ENCODE measurements around the gene HNRNPC. TPM values are rescaled to one million over a fixed set of nuclear protein-coding genes. Genes with fewer than 3 reads are reported as not detected.

The HNRNPC gene
- total RNA-seq, 1 experiment from 2014 or later, result 1,062 TPM

GRCh38 chr14:21184254-21184653 is 85.0 kb downstream of the HNRNPC start:
- H3K27me3 Mint-ChIP-seq (ENCODE audit: low read depth), result peaks cover 4% of the 10 kb centered on the region
- no peak overlapping the region for H2BK120ac ChIP-seq (ENCODE audit: low read depth, low read length, poor library complexity, severe bottlenecking)
- no peaks in the 10 kb centered on the region for H3K4me1 ChIP-seq (ENCODE audit: insufficient read depth, low read length)
- H4K91ac ChIP-seq (ENCODE audit: insufficient read length, low read depth, low read length), result no peak overlapping the region
- TF ChIP-seq CTCF (conservative IDR thresholded peaks at IDR 0.05), result no peak
- no peaks in the 10 kb centered on the region for H3K23me2 ChIP-seq (ENCODE audit: insufficient read length, low read depth, low read length, poor library complexity, severe bottlenecking)
- H2BK12ac ChIP-seq (ENCODE audit: insufficient read length, low read depth, low read length), result no peak overlapping the region
- H2BK20ac ChIP-seq (ENCODE audit: low read depth, low read length, poor library complexity, severe bottlenecking), result no peak overlapping the region
- no peak overlapping the region for H2AFZ ChIP-seq (ENCODE audit: low read length)
- H3K27me3 ChIP-seq (ENCODE audit: insufficient read depth, low read length), result no peaks in the 10 kb centered on the region
- H3K14ac ChIP-seq (ENCODE audit: insufficient read depth, low read length), result no peak overlapping the region
- H3K9ac ChIP-seq (ENCODE audit: extremely low read depth, insufficient read length, low read length), result no peak overlapping the region
- no peak overlapping the region for H4K5ac ChIP-seq (ENCODE audit: insufficient read length, low read depth, low read length)
- H2BK15ac ChIP-seq (ENCODE audit: low read depth, low read length), result no peak overlapping the region
- no peak overlapping the region for H3T11ph ChIP-seq (ENCODE audit: low read length)
- no peak overlapping the region for H3K4me2 ChIP-seq (ENCODE audit: insufficient read depth, insufficient read length, low read length)
- no peak overlapping the region for H2BK5ac ChIP-seq (ENCODE audit: insufficient read length, low read length)
- H3K79me1 ChIP-seq (ENCODE audit: insufficient read depth, low read depth, low read length, poor library complexity, severe bottlenecking), result no peaks in the 10 kb centered on the region
- H3K56ac ChIP-seq (ENCODE audit: insufficient read length, low read depth, low read length), result no peak overlapping the region
- no peak overlapping the region for H2AK5ac ChIP-seq (ENCODE audit: insufficient read length, low read length)
- no peaks in the 10 kb centered on the region for H4K20me1 ChIP-seq (ENCODE audit: control insufficient read depth, insufficient read depth, insufficient read length)
- no peak overlapping the region for H3K4ac ChIP-seq (ENCODE audit: low read depth, low read length)
- H3K79me2 ChIP-seq (ENCODE audit: insufficient read depth, low read length), result no peaks in the 10 kb centered on the region
- WGBS (ENCODE audit: extremely low coverage, insufficient read length, low lambda C conversion rate), result no CpG with 5 or more reads among the region's 1 CpG
- H3K9me3 ChIP-seq (ENCODE audit: control insufficient read depth, low read depth, low read length), result no peaks in the 10 kb centered on the region
- H3K36me3 Mint-ChIP-seq (ENCODE audit: insufficient read depth in 1 of 3, low read depth in 3 of 3), result no peaks in the 10 kb centered on the region; a peak in 1 of 7 replicates
- DNase-seq, result no peak
- H3K4me1 Mint-ChIP-seq, result no peaks in the 10 kb centered on the region
- peaks cover 5% of the 10 kb centered on the region in 2 experiments for H3K9me3 Mint-ChIP-seq
- no peak overlapping the region for H3K23ac ChIP-seq (ENCODE audit: insufficient read length, low read depth, low read length)
- no peak overlapping the region for H3K18ac ChIP-seq (ENCODE audit: insufficient read length, low read depth, low read length)
- H3K4me3 Mint-ChIP-seq, result no peak overlapping the region
- H3K27ac Mint-ChIP-seq, result no peak overlapping the region
- no peak overlapping the region for H4K8ac ChIP-seq (replicated peaks; ENCODE audit: insufficient read length, low read depth, low read length)
- no peak overlapping the region for H3K27ac ChIP-seq (ENCODE audit: insufficient read length, low read depth, low read length)

Data from H9 (cell line).